Measurements from ENCODE around the gene RETN.

DNA sequence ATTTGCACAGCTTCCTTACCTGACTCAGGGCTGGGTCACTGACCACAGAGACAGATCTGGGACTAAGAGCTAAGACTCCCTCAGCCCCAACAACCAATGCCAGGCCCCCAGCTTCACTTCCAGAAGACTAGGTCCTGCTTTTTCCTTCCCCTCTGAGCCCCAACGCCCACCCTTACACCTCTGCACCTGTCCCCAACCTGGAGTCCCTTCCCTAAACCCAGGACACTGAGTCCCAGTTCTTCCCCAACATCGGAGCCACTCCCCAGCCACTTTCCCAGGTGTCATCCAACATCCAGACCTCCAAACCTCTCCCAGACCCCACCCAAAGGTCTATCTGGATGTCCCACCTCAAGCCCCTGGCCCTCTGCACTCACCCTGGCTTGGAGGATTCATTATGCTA is 30.2 kb downstream of the RETN start:
- TF ChIP-seq, protein P1, sequence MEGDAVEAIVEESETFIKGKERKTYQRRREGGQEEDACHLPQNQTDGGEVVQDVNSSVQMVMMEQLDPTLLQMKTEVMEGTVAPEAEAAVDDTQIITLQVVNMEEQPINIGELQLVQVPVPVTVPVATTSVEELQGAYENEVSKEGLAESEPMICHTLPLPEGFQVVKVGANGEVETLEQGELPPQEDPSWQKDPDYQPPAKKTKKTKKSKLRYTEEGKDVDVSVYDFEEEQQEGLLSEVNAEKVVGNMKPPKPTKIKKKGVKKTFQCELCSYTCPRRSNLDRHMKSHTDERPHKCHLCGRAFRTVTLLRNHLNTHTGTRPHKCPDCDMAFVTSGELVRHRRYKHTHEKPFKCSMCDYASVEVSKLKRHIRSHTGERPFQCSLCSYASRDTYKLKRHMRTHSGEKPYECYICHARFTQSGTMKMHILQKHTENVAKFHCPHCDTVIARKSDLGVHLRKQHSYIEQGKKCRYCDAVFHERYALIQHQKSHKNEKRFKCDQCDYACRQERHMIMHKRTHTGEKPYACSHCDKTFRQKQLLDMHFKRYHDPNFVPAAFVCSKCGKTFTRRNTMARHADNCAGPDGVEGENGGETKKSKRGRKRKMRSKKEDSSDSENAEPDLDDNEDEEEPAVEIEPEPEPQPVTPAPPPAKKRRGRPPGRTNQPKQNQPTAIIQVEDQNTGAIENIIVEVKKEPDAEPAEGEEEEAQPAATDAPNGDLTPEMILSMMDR (IDR thresholded peaks at IDR 0.05; ENCODE audit: low read length) = no peak
- no peak for TF ChIP-seq EZH2 (optimal IDR thresholded peaks at IDR 0.05; ENCODE audit: low read depth, low read length)
- TF ChIP-seq EZH2phosphoT487 (IDR thresholded peaks at IDR 0.05; ENCODE audit: low read length) = no peak

All from MM.1S (cell line).